Adrenal gland (tissue), 5 donors: ENCODE results near the gene GPC5.
"Not testable (repeated sequence)": the region's sequence is repeated elsewhere in the genome, so short reads cannot be mapped to it uniquely, and the experiment has no call there.

Experiments
- CTCF ChIP-seq, 6 experiments: fragments of 450-650 bp in 4 of 6; fragments of 200-600 bp in 2 of 6; sonication (generic) in 1 of 6; IDR thresholded peaks; 1 replicate in 5 of 6; 2 replicates in 1 of 6; pipeline versions ENCODE4 v1.5.1 to v1.8.0; 2016 to 2021; ENCODE audit warnings: antibody characterized with exemption in 6 of 6, mild to moderate bottlenecking in 2 of 6, moderate library complexity in 1 of 6
- POLR2A ChIP-seq, 2 donors: fragments of 450-650 bp; IDR thresholded peaks; one replicate each; pipeline ENCODE4 v1.6.1; 2017; ENCODE audit warnings: antibody characterized with exemption in 2 of 2, mild to moderate bottlenecking in 2 of 2, moderate library complexity in 1 of 2
- donor health status: DM: no; HTN: no; CAD: no.

- TF ChIP-seq CTCF, POLR2A (IDR thresholded peaks at IDR 0.05): not testable (repeated sequence)
Observed at GRCh38 chr13:91438674-91439073, 40.3 kb downstream of the GPC5 start.
